ENCODE results near the gene INSYN2B.

DNA sequence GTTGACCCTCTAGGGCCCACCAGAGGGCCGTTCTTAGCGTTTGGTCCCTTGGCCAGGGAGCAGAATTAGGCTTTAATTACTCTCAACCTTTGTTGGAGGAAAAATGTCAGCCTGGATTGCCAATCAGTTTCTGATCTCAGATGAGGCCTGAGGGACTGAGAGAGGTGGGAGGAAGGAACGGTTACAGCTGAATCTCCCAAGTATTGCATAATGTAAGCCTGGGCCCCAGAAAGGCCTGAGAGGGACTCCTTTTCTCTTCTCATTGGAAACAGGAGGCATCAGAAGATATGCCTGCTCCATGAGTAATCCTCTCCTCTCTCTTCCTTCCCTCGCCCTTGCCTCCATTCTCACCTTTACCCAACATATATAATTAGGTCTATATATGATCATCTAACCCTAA lies 105.7 kb downstream of the INSYN2B start:
- no peak for TF ChIP-seq CTCF (IDR thresholded peaks at IDR 0.05)
- no peak for TF ChIP-seq POLR2A (IDR thresholded peaks at IDR 0.05)
